GM12873 (cell line): ENCODE measurements around the gene RNGTT.

Experiments
- TF ChIP-seq, protein P1 (sequence below): IDR thresholded peaks from 2 replicates; pipeline ENCODE4 v1.5.1; 2012; ENCODE audit warnings: low read depth, mild to moderate bottlenecking, moderate library complexity, low read length, control low read depth; ENCODE audit not compliant: insufficient read depth; ENCODE audit errors: missing control alignments

RNGTT gene

DNA sequence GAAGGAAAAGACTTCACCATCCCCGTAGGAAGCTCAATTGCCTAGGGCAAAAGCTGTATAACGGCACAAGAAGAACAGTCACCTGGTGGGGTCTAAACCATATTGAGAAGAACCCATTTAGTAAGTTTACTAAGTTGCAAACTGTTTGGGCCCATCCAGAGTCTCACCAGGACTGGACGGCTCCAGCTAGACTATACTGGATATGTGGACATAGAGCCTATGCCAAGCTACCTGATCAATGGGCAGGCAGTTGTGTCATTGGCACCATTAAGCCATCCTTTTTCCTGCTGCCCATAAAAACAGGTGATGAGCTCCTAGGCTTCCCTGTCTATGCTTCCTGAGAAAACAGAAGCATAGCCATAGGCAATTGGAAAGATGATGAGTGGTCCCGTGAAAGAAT lies 293.9 kb downstream of the RNGTT start:
- TF ChIP-seq, protein P1, sequence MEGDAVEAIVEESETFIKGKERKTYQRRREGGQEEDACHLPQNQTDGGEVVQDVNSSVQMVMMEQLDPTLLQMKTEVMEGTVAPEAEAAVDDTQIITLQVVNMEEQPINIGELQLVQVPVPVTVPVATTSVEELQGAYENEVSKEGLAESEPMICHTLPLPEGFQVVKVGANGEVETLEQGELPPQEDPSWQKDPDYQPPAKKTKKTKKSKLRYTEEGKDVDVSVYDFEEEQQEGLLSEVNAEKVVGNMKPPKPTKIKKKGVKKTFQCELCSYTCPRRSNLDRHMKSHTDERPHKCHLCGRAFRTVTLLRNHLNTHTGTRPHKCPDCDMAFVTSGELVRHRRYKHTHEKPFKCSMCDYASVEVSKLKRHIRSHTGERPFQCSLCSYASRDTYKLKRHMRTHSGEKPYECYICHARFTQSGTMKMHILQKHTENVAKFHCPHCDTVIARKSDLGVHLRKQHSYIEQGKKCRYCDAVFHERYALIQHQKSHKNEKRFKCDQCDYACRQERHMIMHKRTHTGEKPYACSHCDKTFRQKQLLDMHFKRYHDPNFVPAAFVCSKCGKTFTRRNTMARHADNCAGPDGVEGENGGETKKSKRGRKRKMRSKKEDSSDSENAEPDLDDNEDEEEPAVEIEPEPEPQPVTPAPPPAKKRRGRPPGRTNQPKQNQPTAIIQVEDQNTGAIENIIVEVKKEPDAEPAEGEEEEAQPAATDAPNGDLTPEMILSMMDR, result no peak

DNA sequence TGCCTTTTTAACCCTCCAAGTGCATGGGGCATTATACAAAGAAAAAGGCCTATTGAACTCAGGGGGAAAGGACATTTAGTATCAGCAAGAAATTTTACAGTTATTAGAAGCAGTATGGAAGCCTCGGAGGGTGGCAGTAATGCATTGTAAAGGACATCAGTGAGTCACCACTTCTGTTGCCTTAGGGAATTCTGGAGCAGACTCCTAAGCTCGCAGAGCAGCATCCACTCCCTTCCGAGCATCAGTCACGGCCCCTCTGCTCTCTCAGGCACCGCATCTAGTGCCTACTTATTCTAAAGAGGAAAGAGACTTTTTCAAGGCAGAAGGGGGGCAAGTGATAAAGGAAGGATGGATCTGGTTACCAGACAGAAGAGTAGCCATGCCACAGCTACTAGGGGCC lies 296.5 kb downstream of the RNGTT start:
- TF ChIP-seq, protein P1, result no peak

DNA sequence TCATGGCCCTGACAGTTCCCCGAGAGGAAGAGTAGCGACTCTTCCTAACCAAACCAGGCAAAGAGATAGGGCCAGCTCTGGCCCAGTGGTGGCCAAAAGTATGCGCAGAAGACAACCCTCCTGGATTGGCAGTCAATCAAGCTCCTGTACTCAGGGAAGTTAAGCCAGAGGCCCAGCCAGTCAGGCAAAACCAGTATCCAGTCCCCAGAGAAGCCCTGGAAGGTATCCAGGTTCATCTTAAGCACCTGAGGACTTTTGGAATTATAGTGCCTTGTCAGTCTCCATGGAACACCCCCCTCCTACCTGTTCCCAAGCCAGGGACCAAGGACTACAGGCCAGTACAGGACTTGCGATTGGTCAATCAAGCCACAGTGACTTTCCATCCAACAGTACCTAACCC lies 298.3 kb downstream of the RNGTT start:
- TF ChIP-seq, protein P1, result no peak

DNA sequence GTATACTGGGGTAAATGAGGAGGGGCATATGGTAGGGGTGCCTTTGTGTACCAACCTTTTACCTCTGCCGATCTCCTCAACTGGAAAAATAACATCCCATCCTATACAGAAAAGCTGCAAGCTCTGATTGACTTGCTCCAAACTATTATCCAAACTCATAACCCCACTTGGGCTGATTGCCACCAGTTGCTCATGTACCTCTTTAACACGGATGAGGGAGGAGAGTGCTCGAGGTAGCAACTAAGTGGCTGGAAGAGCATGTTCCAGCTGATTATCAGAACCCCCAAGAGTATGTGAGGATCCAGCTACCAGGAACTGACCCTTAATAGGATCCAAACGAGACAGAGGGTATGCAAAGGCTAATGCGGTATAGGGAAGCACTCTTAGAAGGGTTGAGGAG lies 299.6 kb downstream of the RNGTT start:
- TF ChIP-seq, protein P1, result no peak

DNA sequence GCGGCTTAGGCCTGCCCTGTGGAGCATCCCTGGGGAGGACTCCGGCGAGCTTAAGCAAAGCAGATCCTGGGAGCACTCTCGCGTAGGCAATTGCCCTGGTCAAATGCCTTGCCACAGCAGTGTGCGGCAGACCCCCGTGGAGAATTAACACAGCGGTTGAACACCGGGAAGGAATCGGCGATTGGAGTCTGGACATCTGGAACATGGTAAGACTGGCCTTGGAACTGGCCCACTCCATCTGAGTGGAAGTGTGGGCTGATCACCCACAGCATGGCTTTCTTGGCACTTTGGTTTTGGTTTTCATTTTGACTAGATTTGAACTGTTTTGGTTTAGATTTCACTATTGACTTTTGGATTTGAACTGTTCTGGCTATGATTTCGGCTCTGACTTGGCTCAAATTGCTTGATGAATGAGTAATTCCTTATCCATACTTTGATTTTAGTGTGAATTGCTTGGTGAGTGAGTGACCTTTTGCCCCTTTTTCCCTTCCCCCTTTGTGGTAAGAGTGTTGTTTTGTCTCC lies 300.7 kb downstream of the RNGTT start:
- TF ChIP-seq, protein P1, result no peak

DNA sequence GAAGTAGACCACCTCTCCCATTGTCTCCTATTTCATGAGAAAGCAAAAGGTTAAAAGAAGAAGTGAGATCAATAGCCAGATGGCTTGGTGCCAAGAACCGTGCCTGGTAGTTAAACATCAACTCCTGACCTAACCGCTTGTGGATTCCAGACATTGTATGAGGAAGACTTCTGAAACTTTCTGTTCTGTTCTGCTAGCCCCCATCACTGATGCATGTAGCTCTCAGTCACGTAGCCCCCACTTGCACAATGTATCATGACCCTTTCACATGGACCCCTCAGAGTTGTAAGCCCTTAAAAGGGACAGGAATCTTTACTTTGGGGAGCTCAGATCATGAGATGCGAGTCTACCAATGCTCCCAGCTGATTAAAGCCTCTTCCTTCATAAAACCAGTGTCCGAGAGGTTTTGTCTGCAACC lies 301.2 kb downstream of the RNGTT start:
- TF ChIP-seq, protein P1, result no peak

DNA sequence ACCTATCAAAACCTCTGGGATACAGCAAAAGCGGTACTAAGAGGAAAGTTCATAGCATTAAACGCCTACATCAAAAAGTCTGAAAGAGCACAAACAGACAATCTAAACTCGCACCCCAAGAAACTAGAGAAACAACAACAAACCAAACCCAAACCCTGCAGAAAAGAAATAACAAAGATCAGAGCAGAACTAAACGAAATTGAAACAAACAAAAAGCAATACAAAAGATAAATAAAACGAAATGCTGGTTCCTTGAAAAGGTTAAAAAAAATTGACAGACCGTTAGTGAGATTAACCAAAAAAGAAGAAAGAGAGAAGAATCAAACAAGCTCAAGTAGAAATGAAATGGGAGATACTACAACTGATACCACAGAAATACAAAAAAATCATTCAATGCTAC lies 302.3 kb downstream of the RNGTT start:
- TF ChIP-seq, protein P1, result no peak
